Measurements from ENCODE around the gene NUP210L. TPM values are rescaled to one million over a fixed set of nuclear protein-coding genes. Genes with fewer than 3 reads are reported as not detected.

The NUP210L gene
- total and polyA plus RNA-seq, 4 donors = 0.08 TPM; not detected in 3

GRCh38 chr1:154183046-154183915 lies 28.4 kb upstream of the NUP210L start (continued):
- TF ChIP-seq ZBTB33 (IDR thresholded peaks at IDR 0.05) = no peak

GRCh38 chr1:154182344-154183045 lies 27.6 kb upstream of the NUP210L start:
- H3K36me3 ChIP-seq (ENCODE audit: control insufficient read depth in 4 of 4, insufficient read depth in 3 of 4, low read depth in 1 of 4, low read length in 3 of 4) = no peaks in the 10 kb centered on the region
- peak overlapping the region; percentile 48 to 61 for H3K9ac ChIP-seq (ENCODE audit: low read depth in 1 of 2, low read length in 2 of 2)
- under 1% methylated on average over 35 of the region's 35 CpGs for WGBS
- H3K4me1 ChIP-seq (ENCODE audit: control insufficient read depth in 4 of 4, insufficient read depth in 4 of 4, low read length in 3 of 4) = peaks cover 14 to 46% (median 40%) of the 10 kb centered on the region in 4 donors
- peak; percentile 65 for DNase-seq (ENCODE audit: low spot score)
- no peaks in the 10 kb centered on the region for H3K9me3 ChIP-seq (ENCODE audit: control insufficient read depth in 4 of 4, low read length in 3 of 4)
- no peaks in the 10 kb centered on the region for H3K27me3 ChIP-seq (ENCODE audit: control insufficient read depth in 4 of 4, insufficient read depth in 4 of 4, low read length in 3 of 4)
- peak overlapping the region; percentile 71 to 91 (median 72) for H3K4me3 ChIP-seq (ENCODE audit: low read depth in 1 of 3, low read length in 3 of 3)
- H3K27ac ChIP-seq (ENCODE audit: low read depth in 1 of 2, low read length in 2 of 2) = peak overlapping the region; percentile 76 to 77
- no peak for TF ChIP-seq RAD21 (IDR thresholded peaks at IDR 0.05)
- no peak for TF ChIP-seq HNF4G (IDR thresholded peaks at IDR 0.05)
- TF ChIP-seq HNF4A (conservative IDR thresholded peaks at IDR 0.05) = no peak
- TF ChIP-seq EGR1 (IDR thresholded peaks at IDR 0.05; ENCODE audit: low read depth in 2 of 2) = no peak
- no peak for TF ChIP-seq NR2F2 (IDR thresholded peaks at IDR 0.05)
- TF ChIP-seq YY1 (IDR thresholded peaks at IDR 0.05) = no peak
- no peak for TF ChIP-seq JUND (IDR thresholded peaks at IDR 0.05)
- no peak for TF ChIP-seq FOXA2 (IDR thresholded peaks at IDR 0.05)
- no peak for TF ChIP-seq FOXA1 (IDR thresholded peaks at IDR 0.05)
- no peak for TF ChIP-seq CTCF (IDR thresholded peaks at IDR 0.05; ENCODE audit: low read depth, low read length, missing input control)
- TF ChIP-seq GABPA (IDR thresholded peaks at IDR 0.05 in 1 of 2, conservative IDR thresholded peaks at IDR 0.05 in 1 of 2) = no peak
- TF ChIP-seq TAF1 (conservative IDR thresholded peaks at IDR 0.05) = no peak
- no peak for TF ChIP-seq RXRA (IDR thresholded peaks at IDR 0.05)
- no peak for TF ChIP-seq REST (IDR thresholded peaks at IDR 0.05)
- no peak for TF ChIP-seq SP1 (IDR thresholded peaks at IDR 0.05)
- TF ChIP-seq ATF3 (IDR thresholded peaks at IDR 0.05) = no peak
- TF ChIP-seq MAX (IDR thresholded peaks at IDR 0.05) = no peak
- TF ChIP-seq ZBTB33 (IDR thresholded peaks at IDR 0.05) = no peak

All from liver (tissue), 9 donors.